KMS-11 (cell line): ENCODE results near the gene HNRNPAB.

Experiments
- H2AFZ ChIP-seq: fragments of 200-600 bp; sonication (generic); 2 replicates; pipeline ENCODE4 v1.6.1; 2016; ENCODE audit warnings: antibody characterized with exemption, mixed run types, low read depth
- H3K27ac ChIP-seq: fragments of 200-600 bp; sonication (generic); 2 replicates; pipeline ENCODE4 v1.6.1; 2016; ENCODE audit warnings: mild to moderate bottlenecking, mixed run types
- H3K27me3 ChIP-seq: fragments of 200-600 bp; sonication (generic); 2 replicates; pipeline ENCODE4 v1.6.1; 2017; ENCODE audit warnings: mild to moderate bottlenecking, low read depth, mixed run types, moderate library complexity; ENCODE audit not compliant: insufficient read depth
- H3K36me3 ChIP-seq: fragments of 200-600 bp; sonication (generic); 2 replicates; pipeline ENCODE4 v1.6.1; 2017; ENCODE audit warnings: mild to moderate bottlenecking, mixed run types; ENCODE audit not compliant: insufficient read depth
- H3K4me1 ChIP-seq: fragments of 200-600 bp; sonication (generic); 2 replicates; pipeline ENCODE4 v1.6.1; 2016; ENCODE audit warnings: mild to moderate bottlenecking, low read depth, mixed run types; ENCODE audit not compliant: poor library complexity, severe bottlenecking
- H3K4me2 ChIP-seq: fragments of 200-600 bp; sonication (generic); 2 replicates; pipeline ENCODE4 v1.7.0; 2016; ENCODE audit warnings: mild to moderate bottlenecking, mixed run types
- H3K4me3 ChIP-seq: fragments of 200-600 bp; sonication (generic); IDR thresholded peaks from 2 replicates; pipeline ENCODE4 v1.6.1; 2017; ENCODE audit warnings: low read depth, low read length, mixed read lengths; ENCODE audit not compliant: insufficient read depth
- H3K79me2 ChIP-seq: fragments of 200-600 bp; sonication (generic); 2 replicates; pipeline ENCODE4 v1.6.1; 2016; ENCODE audit warnings: low read depth, mixed run types; ENCODE audit not compliant: insufficient read depth
- H3K9ac ChIP-seq: fragments of 200-600 bp; sonication (generic); 2 replicates; pipeline ENCODE4 v1.6.1; 2016; ENCODE audit warnings: mild to moderate bottlenecking, mixed run types
- H4K20me1 ChIP-seq: fragments of 200-600 bp; sonication (generic); 2 replicates; pipeline ENCODE4 v1.6.1; 2016; ENCODE audit warnings: mild to moderate bottlenecking, mixed run types; ENCODE audit not compliant: insufficient read depth
- CTCF ChIP-seq: fragments of 200-600 bp; sonication (generic); conservative IDR thresholded peaks from 2 replicates; pipeline ENCODE4 v1.6.1; 2017; ENCODE audit warnings: low read depth, mild to moderate bottlenecking, antibody characterized with exemption, low read length, moderate library complexity, mixed read lengths

HNRNPAB gene

GRCh38 chr5:178229861-178230260, 25.5 kb downstream of the HNRNPAB start:
- no peak overlapping the region for H3K9ac ChIP-seq
- peaks cover 6% of the 10 kb centered on the region for H3K4me1 ChIP-seq
- no peak for TF ChIP-seq CTCF
- H3K27ac ChIP-seq: no peak overlapping the region
- H3K27me3 ChIP-seq: no peaks in the 10 kb centered on the region
- H3K79me2 ChIP-seq: peaks cover 18% of the 10 kb centered on the region; the same call in 1 of the 2 replicates
- no peaks in the 10 kb centered on the region for H3K36me3 ChIP-seq
- no peaks in the 10 kb centered on the region for H4K20me1 ChIP-seq
- H3K4me3 ChIP-seq: no peak overlapping the region
- H2AFZ ChIP-seq: no peak overlapping the region
- H3K4me2 ChIP-seq: no peak overlapping the region

- Histone ChIP-seq H3K4me3 (no peak overlapping the region), H3K4me2 (peak overlapping the region; percentile 60), H3K27ac (peak overlapping the region; percentile 48; the same call in 1 of the 2 replicates), H3K4me1 (peaks cover 6% of the 10 kb centered on the region), H4K20me1 (no peaks in the 10 kb centered on the region), H3K36me3 (no peaks in the 10 kb centered on the region), H3K79me2 (peaks cover 18% of the 10 kb centered on the region; the same call in 1 of the 2 replicates), H3K27me3 (no peaks in the 10 kb centered on the region), H2AFZ (no peak overlapping the region), H3K9ac (peak overlapping the region; percentile 71; the same call in 1 of the 2 replicates)
- no peak for TF ChIP-seq CTCF
These were observed 26.7 kb downstream of the HNRNPAB start for GRCh38 chr5:178230879-178231538.

- no peaks in the 10 kb centered on the region for H3K36me3 ChIP-seq
- no peak for TF ChIP-seq CTCF
- no peaks in the 10 kb centered on the region for H4K20me1 ChIP-seq
- H2AFZ ChIP-seq: peak overlapping the region; percentile 64
- H3K4me1 ChIP-seq: peaks cover 6% of the 10 kb centered on the region
- peak overlapping the region; percentile 71; the same call in 1 of the 2 replicates for H3K9ac ChIP-seq
- H3K4me3 ChIP-seq: no peak overlapping the region
- H3K4me2 ChIP-seq: peak overlapping the region; percentile 60
- peak overlapping the region; percentile 48; the same call in 1 of the 2 replicates for H3K27ac ChIP-seq
- peaks cover 18% of the 10 kb centered on the region; the same call in 1 of the 2 replicates for H3K79me2 ChIP-seq
- H3K27me3 ChIP-seq: no peaks in the 10 kb centered on the region
These were observed 27.3 kb downstream of the HNRNPAB start for GRCh38 chr5:178231539-178232123.

GRCh38 chr5:178232124-178232919, 28.0 kb downstream of the HNRNPAB start, which contains the start of gene PHYKPL:
Gene PHYKPL, minus strand, starts transcription at chr5:178232802. Its CDS starts 252 bp downstream, at chr5:178232550.
- H3K27ac ChIP-seq: peak within 1 kb of the TSS; percentile 48
- H3K9ac ChIP-seq: peak within 1 kb of the TSS; percentile 71; the same call in 1 of the 2 replicates
- H3K36me3 ChIP-seq: no peaks in the 10 kb centered on the region
- no peak for TF ChIP-seq CTCF
- H3K79me2 ChIP-seq: peaks cover 18% of the 10 kb centered on the region; the same call in 1 of the 2 replicates
- H3K4me3 ChIP-seq: no peak within 1 kb of the TSS
- no peaks in the 10 kb centered on the region for H3K27me3 ChIP-seq
- no peaks in the 10 kb centered on the region for H4K20me1 ChIP-seq
- H3K4me2 ChIP-seq: peak within 1 kb of the TSS; percentile 60
- H3K4me1 ChIP-seq: peaks cover 6% of the 10 kb centered on the region
- peak within 1 kb of the TSS; percentile 64 for H2AFZ ChIP-seq
